ENCODE measurements around the gene WWOX.

DNA sequence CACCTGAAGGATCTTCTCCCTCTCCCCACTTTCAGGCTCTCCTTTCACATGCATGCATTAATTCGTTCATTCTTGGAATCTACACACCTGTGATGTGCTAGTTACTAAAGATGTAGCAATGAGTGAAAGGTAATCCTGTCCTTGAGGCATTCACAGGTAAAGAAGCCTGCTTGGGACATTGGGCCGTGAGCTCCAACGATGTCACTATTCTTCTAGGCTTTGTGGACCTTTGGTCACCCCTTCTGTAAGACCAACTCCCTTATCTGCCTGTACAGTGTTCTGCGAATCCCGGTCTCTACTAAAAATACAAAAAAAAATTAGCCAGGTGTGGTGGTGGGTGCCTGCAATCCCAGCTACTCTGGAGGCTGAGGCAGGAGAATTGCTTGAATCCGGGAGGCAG is 892.5 kb downstream of the WWOX start:
- no peak for TF ChIP-seq SALL2 (CRISPR knock-in tag; IDR thresholded peaks at IDR 0.05)
- no peak for TF ChIP-seq ZNF629 (CRISPR knock-in tag; conservative IDR thresholded peaks at IDR 0.05)
- no peak for TF ChIP-seq KMT2B (CRISPR knock-in tag; IDR thresholded peaks at IDR 0.05)
- TF ChIP-seq POLR2AphosphoS5 (IDR thresholded peaks at IDR 0.05; ENCODE audit: low read depth, low read length) = no peak
- TF ChIP-seq ZMYM3 (CRISPR knock-in tag; IDR thresholded peaks at IDR 0.05) = no peak
- TF ChIP-seq ZNF24 (IDR thresholded peaks at IDR 0.05) = no peak
- no peak for TF ChIP-seq ATAD3A (CRISPR knock-in tag; IDR thresholded peaks at IDR 0.05)
